MCF 10A (cell line): ENCODE data around the gene UPK3A. TPM values are rescaled to one million over a fixed set of nuclear protein-coding genes. Genes with fewer than 3 reads are reported as not detected.
"Not testable (repeated sequence)": the region's sequence is repeated elsewhere in the genome, so short reads cannot be mapped to it uniquely, and the experiment has no call there.

ENCODE experiments used
- BruUV-seq: library from RNA; stranded (reverse); fragments of 400-500 nt; replicated peaks from 2 replicates; lab custom pipeline; 2021; lab: Mats Ljungman, UMichigan
- CTCF ChIA-PET: fragments of 300-600 bp; sonication (Branson Sonifier 250); formaldehyde crosslinking; extraction: SDS; loops from one replicate; lab custom pipeline; 2021; ENCODE audit warnings: antibody characterized with exemption, inconsistent platforms; lab: Yijun Ruan, JAX
- POLR2A ChIA-PET: fragments of 300-600, 350-650 bp; sonication (Branson Sonifier 250); formaldehyde crosslinking; extraction: SDS; loops from one replicate; lab custom pipeline; 2020; ENCODE audit warnings: antibody characterized with exemption, inconsistent platforms; lab: Yijun Ruan, JAX
- DNase-seq: peaks from one replicate; pipeline ENCODE4 v3.0.0-alpha.2; 2018; ENCODE audit not compliant: unreplicated experiment
- H3K27ac Mint-ChIP-seq: one replicate; pipeline ENCODE4 v1.8.0; 2022; ENCODE audit warnings: mild to moderate bottlenecking, low read depth, mixed read lengths; ENCODE audit not compliant: unreplicated experiment
- H3K27me3 Mint-ChIP-seq: one replicate; pipeline ENCODE4 v1.8.0; 2022; ENCODE audit warnings: mixed read lengths; ENCODE audit not compliant: insufficient read depth, unreplicated experiment
- H3K36me3 Mint-ChIP-seq: one replicate; pipeline ENCODE4 v1.8.0; 2022; ENCODE audit warnings: mild to moderate bottlenecking, moderate library complexity, mixed read lengths; ENCODE audit not compliant: insufficient read depth, unreplicated experiment
- H3K4me1 Mint-ChIP-seq: one replicate; pipeline ENCODE4 v1.8.0; 2022; ENCODE audit warnings: mixed read lengths; ENCODE audit not compliant: insufficient read depth, unreplicated experiment
- H3K4me3 Mint-ChIP-seq: one replicate; pipeline ENCODE4 v1.8.0; 2022; ENCODE audit warnings: mild to moderate bottlenecking, moderate library complexity, mixed read lengths; ENCODE audit not compliant: unreplicated experiment
- H3K9me3 Mint-ChIP-seq: one replicate; pipeline ENCODE4 v1.8.0; 2022; ENCODE audit warnings: mixed read lengths; ENCODE audit not compliant: unreplicated experiment
- CTCF ChIP-seq: fragments of 200-600 bp; IDR thresholded peaks from one replicate; pipeline ENCODE4 v1.8.0; 2022; ENCODE audit warnings: antibody characterized with exemption, mild to moderate bottlenecking; ENCODE audit not compliant: unreplicated experiment
- intact Hi-C: fragments of 100-400 bp; cut with micrococcal nuclease; formaldehyde crosslinking; loops from 2 replicates; pipeline ENCODE4 v1.14.1; 2022
- total RNA-seq: library from RNA; stranded (reverse); gene quantifications from 2 replicates; pipeline ENCODE4 v1.2.3, GENCODE V29; 2022

UPK3A gene
- total RNA-seq, 1 experiment from 2014 or later, result not detected

DNA sequence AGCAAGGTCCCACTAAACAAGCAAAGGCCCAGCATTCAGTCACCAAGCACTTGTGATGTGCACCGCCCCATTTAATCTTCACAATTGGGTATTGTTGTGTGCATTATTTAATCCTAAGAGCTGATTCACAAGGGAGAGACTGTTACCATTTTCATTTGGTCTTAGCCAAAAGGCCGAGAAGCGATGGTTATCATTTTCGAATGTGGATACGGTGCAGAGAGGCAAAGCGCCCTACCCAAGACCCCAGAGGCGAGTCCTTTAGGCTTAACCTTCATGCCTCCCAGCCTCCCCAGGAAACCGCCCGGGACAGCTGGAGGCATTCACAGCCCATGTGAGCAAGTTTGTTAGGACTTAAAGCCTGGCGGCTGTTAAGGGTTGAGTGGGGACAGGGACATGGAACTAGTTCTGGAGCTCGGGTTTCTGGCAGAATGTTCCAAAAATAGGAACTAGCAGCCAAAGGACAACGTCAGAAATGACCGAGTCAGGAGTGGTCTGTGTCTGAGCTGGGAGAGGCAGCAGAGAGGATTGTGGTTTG, 13.0 kb upstream of the UPK3A start:
- Mint-ChIP-seq H3K36me3 (no peaks in the 10 kb centered on the region), H3K4me3 (no peak overlapping the region), H3K9me3 (no peaks in the 10 kb centered on the region), H3K27me3 (no peaks in the 10 kb centered on the region), H3K4me1 (no peaks in the 10 kb centered on the region), H3K27ac (no peak overlapping the region)
- BruUV-seq, result no TSS peak
- no peak for TF ChIP-seq CTCF
- ChIA-PET POLR2A (no interaction called here), CTCF (interaction anchor here (0.7 to 2.5 kb wide), 6 partner anchors 11 to 373 kb away, joined by 3 to 15 read pairs (median 4); no protein-coding TSS in a partner anchor)
- DNase-seq, result no peak
- intact Hi-C loops, result no loop called here

DNA sequence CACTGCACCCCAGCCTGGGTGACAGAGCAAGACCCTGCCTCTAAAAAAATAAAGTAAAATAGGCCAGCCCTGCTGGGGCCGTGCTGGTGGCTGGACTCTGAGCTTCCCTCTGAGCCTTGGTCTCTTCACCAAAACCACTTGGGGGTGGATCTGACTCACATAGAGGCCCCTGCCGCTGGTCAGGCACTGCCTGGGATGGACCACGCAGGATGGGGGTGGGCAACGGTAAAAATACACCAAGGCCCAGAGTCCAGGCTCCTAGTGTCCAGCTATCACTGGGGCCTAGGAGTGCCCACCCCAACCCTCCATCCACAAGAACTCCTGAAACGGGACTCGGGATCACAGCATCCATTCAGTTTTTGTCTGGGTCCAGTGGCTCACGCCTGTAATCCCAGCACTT, 12.3 kb upstream of the UPK3A start:
- POLR2A ChIA-PET, result interaction anchor here (0.7 to 1.1 kb wide), 2 partner anchors 159 to 178 kb away, joined by 3 read pairs; no protein-coding TSS in a partner anchor

DNA sequence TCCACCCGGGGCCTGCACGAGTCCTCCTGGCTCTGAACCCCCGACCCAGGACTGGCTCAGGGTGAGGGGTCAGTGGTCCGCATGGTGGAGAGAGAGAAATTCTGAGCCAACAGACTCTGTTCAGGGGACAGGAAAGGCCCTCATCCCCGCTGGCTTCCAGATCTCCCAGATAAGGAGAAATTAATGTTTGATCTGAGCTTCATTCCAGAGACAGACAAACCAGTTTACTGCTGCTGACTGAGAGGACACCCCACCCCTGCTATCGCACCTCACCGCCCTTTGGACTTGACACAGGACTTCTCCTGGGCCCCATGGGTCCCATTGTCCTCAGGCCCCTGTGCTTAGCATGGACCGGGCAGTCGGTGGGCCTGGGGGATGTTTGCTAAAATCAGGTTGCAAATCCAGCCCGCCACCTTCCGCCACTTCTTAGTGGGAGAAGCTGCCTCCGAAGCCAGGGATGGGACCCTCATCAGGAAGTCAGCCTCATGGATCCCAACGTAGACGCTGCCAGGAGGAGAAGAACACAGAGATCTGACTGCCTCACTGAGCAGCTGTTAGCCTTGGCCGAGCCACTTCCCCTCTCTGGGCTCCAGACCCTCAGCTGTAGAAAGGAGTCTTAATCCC, 11.2 kb upstream of the UPK3A start:
- intact Hi-C loops, result no loop called here
- no peaks in the 10 kb centered on the region for H3K27me3 Mint-ChIP-seq
- CTCF ChIA-PET, result interaction anchor here (0.6 to 2.5 kb wide), 4 partner anchors 35 to 279 kb away, joined by 3 to 15 read pairs (median 4); no protein-coding TSS in a partner anchor
- DNase-seq, result no peak
- H3K4me1 Mint-ChIP-seq, result no peaks in the 10 kb centered on the region
- POLR2A ChIA-PET, result interaction anchor here (1.1 kb wide), 1 partner anchor 158 kb away, joined by 3 read pairs; no protein-coding TSS in a partner anchor
- no TSS peak for BruUV-seq
- H3K9me3 Mint-ChIP-seq, result no peaks in the 10 kb centered on the region
- H3K36me3 Mint-ChIP-seq, result no peaks in the 10 kb centered on the region
- H3K4me3 Mint-ChIP-seq, result no peak overlapping the region
- TF ChIP-seq CTCF, result no peak
- no peak overlapping the region for H3K27ac Mint-ChIP-seq

More for the DNA sequence above, 12.3 kb upstream of the UPK3A start:
- no peak for DNase-seq
- H3K27ac Mint-ChIP-seq, result no peak overlapping the region
- H3K4me3 Mint-ChIP-seq, result no peak overlapping the region
- no TSS peak for BruUV-seq
- no peaks in the 10 kb centered on the region for H3K27me3 Mint-ChIP-seq
- no peaks in the 10 kb centered on the region for H3K4me1 Mint-ChIP-seq
- CTCF ChIA-PET, result interaction anchor here (0.6 to 2.5 kb wide), 5 partner anchors 11 to 280 kb away, joined by 3 to 15 read pairs (median 3); no protein-coding TSS in a partner anchor
- H3K9me3 Mint-ChIP-seq, result no peaks in the 10 kb centered on the region
- H3K36me3 Mint-ChIP-seq, result no peaks in the 10 kb centered on the region
- intact Hi-C loops, result no loop called here
- TF ChIP-seq CTCF, result no peak

- no peak overlapping the region for H3K27ac Mint-ChIP-seq
- BruUV-seq, result no TSS peak
- peaks cover 6% of the 10 kb centered on the region for H3K27me3 Mint-ChIP-seq
- no peaks in the 10 kb centered on the region for H3K4me1 Mint-ChIP-seq
- no peaks in the 10 kb centered on the region for H3K36me3 Mint-ChIP-seq
- ChIA-PET POLR2A (no interaction called here), CTCF (interaction anchor here (0.6 kb wide), 2 partner anchors 157 to 160 kb away, joined by 3 to 6 read pairs; no protein-coding TSS in a partner anchor)
- intact Hi-C loops, result no loop called here
- H3K4me3 Mint-ChIP-seq, result no peak overlapping the region
- DNase-seq, result no peak
- TF ChIP-seq CTCF, result no peak
- no peaks in the 10 kb centered on the region for H3K9me3 Mint-ChIP-seq
These were observed 8.1 kb upstream of the UPK3A start for GRCh38 chr22:45276507-45277105.

DNA sequence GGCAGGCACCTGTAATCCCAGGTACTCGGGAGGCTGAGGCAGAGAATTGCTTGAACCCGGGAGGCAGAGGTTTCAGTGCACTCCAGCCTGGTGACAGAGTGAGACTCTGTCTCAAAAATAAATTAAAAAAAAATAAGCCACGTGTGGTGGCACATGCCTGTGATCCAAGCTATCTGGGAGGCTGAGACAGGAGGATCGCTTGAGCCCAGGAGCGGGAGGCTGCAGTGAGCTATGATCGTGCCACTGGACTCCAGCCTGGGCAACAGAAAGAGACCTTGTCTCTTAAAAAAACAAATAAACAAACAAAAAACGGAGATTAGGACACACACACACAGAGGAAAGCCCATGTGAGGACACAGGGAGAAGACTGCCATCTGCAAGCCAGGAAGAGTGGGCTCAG, 7.0 kb upstream of the UPK3A start:
- H3K4me1 Mint-ChIP-seq, POLR2A ChIA-PET, H3K27ac Mint-ChIP-seq, H3K36me3 Mint-ChIP-seq, intact Hi-C loops, H3K9me3 Mint-ChIP-seq, DNase-seq, H3K4me3 Mint-ChIP-seq, BruUV-seq: not testable (repeated sequence)
- peaks cover 15% of the 10 kb centered on the region for H3K27me3 Mint-ChIP-seq
- CTCF ChIA-PET, result interaction anchor here (0.8 kb wide), 1 partner anchor 9 kb away, joined by 4 read pairs; no protein-coding TSS in a partner anchor
